T-helper 1 cell treated with Interleukin-12 subunit alpha and Interleukin-12 subunit beta and Interleukin-4 antibody, amounts not matched to agents 30 ng/mL and 1 ng/mL, for 36 hours (primary cell): ENCODE results near the gene STAM2. TPM values are rescaled to one million over a fixed set of nuclear protein-coding genes. Genes with fewer than 3 reads are reported as not detected.

Source experiments
- intact Hi-C: fragments of 100-400 bp; cut with micrococcal nuclease; formaldehyde crosslinking; loops from one replicate; pipeline ENCODE4 v1.15.1; 2024
- total RNA-seq: library from RNA; stranded (reverse); gene quantifications from 2 replicates; pipeline ENCODE4 v1.2.3, GENCODE V29; 2022

Gene STAM2
- total RNA-seq, 1 donor from 2014 or later, result 22.4 TPM

- intact Hi-C loops, result no loop called here
These were observed 100.0 kb downstream of the STAM2 start for GRCh38 chr2:152075461-152076050.

GRCh38 chr2:152072011-152072410, 103.6 kb downstream of the STAM2 start:
- intact Hi-C loops, result no loop called here

GRCh38 chr2:152071518-152071917, 104.0 kb downstream of the STAM2 start:
- intact Hi-C loops, result no loop called here

- intact Hi-C loops, result no loop called here
These were observed 104.5 kb downstream of the STAM2 start for GRCh38 chr2:152071092-152071491.

GRCh38 chr2:152068226-152068625, 107.3 kb downstream of the STAM2 start:
- intact Hi-C loops, result no loop called here

GRCh38 chr2:152067823-152068222, 107.7 kb downstream of the STAM2 start:
- intact Hi-C loops, result no loop called here

Other genes with a start within 250 kb of the STAM2 start
- 0.44 and 0.80 TPM in 2 replicates for gene CACNB4, start 76.7 kb downstream of the STAM2 start, total RNA-seq
- gene FMNL2, start 159.4 kb upstream of the STAM2 start, total RNA-seq, result 1.6 and 2.0 TPM in 2 replicates